ENCODE data around the gene TMEM82.
"Not testable (repeated sequence)": the region's sequence is repeated elsewhere in the genome, so short reads cannot be mapped to it uniquely, and the experiment has no call there.

TMEM82 gene

DNA sequence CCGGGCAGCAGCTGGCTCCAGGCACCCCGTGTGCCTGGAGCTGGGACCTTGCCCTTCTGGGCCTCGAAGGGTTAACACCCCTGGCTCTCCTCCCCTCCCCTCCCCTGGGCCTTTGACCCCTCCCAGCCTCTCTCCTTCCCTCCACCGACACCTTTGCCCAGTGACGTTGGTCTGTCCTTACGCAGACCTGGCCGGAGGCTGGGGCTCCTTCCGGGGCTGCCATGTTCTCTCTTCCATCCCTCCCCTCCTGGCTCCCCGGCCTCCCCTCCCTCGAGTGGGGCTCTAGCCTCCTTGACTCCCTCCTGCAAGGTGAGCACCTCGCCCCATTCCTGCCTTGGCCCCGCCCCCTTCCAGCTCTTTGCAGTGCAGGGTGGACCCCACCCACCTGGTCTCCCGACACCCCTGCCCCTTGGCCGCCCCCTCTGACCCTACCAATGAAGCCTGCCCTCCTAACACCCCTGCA is at the start of gene TMEM82:
TMEM82 (plus strand) TSS at position 161 of the 463 bp plus-strand sequence; CDS start at position 222, 61 bp downstream.
- DNase-seq (ENCODE audit: low read depth, low spot score): no peak

DNA sequence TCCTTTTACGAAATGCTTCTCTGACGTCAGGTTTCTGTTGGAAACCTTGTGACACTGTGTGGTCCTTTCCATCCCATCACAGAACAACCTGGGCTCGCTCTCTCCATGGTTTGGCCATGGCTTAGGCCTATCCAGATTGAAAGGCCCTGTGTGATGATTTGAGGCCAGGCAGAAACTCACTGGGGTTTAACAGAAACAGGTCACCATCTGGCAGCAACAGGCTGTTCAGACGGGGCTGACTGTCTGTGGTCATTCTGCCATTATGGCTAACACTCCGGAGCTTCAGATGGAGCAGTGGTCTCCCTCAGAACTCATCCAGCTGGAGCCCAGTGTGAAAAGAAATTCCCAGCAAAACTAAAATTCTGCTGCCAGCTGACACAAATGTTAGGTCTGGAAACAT is 48.9 kb upstream of the TMEM82 start:
- DNase-seq (ENCODE audit: low read depth, low spot score): no peak

GRCh38 chr1:15696956-15697521 is 45.3 kb upstream of the TMEM82 start:
- DNase-seq (ENCODE audit: low read depth, low spot score): no peak

DNA sequence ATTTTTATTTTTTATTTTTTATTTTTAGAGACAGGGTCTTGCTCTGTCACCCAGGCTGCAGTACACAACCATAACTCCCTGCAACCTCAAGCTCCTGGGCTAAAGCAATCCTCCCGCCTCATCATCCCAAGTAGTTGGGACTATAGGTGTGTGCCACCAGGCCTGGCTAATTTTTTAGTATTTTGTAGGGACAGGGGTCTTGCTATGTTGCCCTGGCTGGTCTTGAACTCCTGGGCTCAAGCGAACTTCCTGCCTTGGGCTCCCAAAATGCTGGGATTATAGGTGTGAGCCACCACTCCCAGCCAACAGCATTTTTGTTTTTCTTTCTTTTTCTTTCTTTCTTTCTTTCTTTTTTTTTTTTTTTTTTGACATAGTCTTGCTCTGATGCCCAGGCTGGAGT is 44.1 kb upstream of the TMEM82 start:
- no peak for DNase-seq (ENCODE audit: low read depth, low spot score)

DNA sequence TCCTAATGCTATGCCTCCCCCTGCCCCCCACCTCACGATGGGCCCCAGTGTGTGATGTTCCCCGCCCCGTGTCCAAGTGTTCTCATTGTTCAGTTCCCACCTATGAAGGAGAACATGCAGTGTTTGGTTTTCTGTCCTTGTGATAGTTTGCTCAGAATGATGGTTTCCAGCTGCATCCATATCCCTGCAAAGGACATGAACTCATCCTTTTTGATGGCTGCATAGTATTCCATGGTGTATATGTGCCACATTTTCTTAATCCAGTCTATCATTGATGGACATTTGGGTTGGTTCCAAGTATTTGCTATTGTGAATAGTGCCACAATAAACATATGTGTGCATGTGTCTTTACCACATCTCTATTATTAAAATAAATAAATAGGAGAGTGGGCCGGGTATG is 43.0 kb upstream of the TMEM82 start:
- not testable (repeated sequence) for DNase-seq (ENCODE audit: low read depth, low spot score)

DNA sequence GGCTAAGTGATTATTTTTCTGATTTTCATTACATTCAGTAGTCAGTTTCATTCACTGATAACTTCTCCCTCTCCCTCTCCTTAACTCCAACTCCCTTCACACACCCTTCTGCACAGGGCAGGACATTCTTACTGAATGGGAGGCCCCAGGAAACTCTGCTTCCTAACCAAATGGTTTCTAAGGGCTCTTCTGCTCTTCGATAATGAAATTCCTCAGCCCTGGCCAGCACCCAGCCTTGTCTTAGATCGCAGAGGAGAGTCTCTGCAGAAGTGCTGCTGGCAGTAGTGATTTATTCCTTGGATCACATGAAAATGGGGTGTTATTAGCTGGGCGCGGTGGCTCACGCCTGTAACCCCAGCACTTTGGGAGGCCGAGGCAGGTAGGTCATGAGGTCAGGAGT is 41.8 kb upstream of the TMEM82 start:
- DNase-seq (ENCODE audit: low read depth, low spot score): no peak

DNA sequence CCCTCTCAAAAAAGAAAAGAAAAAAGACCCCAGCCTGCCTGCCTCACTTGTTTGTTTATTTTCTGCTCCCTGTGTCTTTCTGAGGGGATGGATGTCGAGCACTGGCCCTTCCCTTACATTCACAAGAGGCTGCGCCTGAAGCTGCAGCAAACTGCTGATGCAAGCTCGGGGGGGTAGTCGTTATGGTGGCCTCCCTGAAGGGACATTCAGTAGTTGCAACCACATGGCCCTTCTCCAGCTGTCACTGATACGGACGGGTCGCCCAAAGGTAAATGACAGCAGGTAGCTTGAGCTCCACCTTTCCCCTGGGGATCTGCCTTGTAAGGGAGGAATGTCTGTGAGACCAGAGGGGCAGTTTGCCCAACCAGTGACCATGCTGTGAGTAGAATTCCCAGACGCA is 40.5 kb upstream of the TMEM82 start:
- no peak for DNase-seq (ENCODE audit: low read depth, low spot score)

- no peak for DNase-seq (ENCODE audit: low read depth, low spot score)
Observed at GRCh38 chr1:15702722-15703550, 39.4 kb upstream of the TMEM82 start.

DNA sequence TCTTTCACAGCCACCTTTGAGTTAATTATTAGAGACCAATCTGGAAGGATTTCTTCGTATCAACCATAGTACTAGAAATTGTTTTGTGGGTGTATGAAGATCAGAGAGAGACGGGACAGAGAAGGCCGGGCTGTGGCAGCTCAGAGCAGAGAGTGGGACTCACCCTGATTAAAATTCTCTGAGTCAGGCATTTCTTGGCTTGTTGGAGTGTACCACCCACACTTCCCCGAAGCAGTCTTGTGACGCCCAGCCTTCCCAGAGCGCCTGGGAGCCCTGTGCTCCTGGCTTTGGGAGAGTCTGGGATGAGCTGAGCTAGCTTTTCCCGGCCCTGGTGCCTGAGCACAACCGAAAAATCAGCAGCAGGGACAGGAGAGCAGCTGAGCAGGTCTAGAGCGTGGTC is 38.7 kb upstream of the TMEM82 start:
- DNase-seq (ENCODE audit: low read depth, low spot score): peak; percentile 32

DNA sequence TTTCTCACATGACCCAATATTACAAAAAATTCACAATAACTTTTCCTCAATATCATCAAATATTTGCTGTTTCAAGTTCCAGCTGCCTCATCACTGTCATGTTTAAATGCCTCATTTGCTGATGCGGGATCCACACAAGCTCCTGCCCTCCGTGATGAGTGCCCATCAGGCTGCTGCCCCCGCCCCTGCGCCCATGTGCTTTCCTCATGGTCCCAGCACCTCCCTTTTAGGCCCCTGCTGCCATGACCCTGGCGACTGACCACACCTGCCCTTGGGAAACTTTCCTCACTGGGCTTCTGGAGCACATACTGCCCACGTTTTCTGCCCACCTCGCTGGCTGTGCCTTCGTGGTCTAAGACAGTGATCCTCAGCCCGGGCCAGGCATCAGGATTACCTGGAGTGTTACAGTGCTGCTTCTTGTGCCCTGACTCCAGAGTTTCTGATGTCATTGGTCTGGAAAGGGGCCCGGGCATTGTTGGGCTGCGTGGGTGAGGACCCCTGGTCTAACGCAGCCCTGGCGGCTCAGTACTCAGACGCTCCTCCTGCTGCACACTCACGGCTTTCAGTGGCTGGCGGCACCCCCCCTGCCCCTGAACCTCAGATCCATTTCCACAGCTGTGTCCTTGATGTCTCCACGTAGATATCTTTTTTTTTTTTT is 37.6 kb upstream of the TMEM82 start:
- no peak for DNase-seq (ENCODE audit: low read depth, low spot score)

- DNase-seq (ENCODE audit: low read depth, low spot score): no peak
Observed at GRCh38 chr1:15705184-15705566, 37.1 kb upstream of the TMEM82 start.

GRCh38 chr1:15706751-15707150 is 35.5 kb upstream of the TMEM82 start:
- no peak for DNase-seq (ENCODE audit: low read depth, low spot score)

- DNase-seq (ENCODE audit: low read depth, low spot score): no peak
Observed at GRCh38 chr1:15707239-15707925, 34.9 kb upstream of the TMEM82 start.

DNA sequence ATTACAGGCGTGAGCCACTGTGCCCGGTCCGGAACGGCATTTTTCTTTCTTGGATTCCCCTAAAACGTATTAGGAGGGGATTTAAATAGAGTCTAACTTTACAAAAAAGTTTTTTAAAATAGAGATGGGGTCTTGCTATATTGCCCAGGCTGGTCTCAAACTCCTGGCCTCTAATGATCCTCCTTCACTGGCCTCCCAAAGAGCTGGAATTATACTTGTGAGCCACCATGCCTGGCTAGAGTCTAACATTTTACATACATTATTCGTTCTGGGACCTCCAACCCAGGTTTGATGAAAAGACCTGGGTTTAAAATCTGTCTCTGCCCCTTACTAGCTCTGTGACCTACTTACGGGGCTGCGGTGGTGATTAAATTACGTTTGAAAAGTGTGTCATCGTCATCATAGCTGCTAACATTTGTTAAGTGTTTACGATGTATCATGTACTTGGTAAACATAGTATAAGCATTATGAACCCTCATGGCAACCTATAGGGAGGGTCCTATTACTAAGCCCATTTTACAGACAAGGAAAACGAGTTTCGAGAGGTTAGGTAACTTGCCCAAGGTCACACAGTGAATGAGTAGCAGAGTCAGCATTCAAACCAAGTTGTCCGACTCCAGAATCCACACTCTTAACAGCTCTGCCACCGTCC is 33.7 kb upstream of the TMEM82 start:
- no peak for DNase-seq (ENCODE audit: low read depth, low spot score)

DNA sequence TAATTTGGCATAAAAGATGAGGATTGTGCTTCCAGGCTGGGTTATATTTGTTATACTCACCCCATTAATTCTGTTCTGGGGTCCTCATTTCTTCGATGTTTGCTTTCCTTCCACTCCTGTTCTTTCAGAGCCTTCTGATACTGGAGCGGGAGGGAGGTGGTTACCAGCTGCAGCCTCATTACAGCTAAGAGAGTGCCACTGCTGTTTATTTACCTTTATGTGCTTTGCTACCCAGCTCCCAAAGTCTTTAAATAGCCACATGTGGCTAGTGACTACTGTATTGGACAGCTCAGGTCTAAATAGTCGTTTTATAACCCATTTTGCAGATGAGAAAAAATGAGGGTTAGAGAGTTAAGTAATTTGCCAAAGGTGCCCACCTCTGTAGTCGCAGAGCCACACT is 33.1 kb upstream of the TMEM82 start:
- no peak for DNase-seq (ENCODE audit: low read depth, low spot score)

DNA sequence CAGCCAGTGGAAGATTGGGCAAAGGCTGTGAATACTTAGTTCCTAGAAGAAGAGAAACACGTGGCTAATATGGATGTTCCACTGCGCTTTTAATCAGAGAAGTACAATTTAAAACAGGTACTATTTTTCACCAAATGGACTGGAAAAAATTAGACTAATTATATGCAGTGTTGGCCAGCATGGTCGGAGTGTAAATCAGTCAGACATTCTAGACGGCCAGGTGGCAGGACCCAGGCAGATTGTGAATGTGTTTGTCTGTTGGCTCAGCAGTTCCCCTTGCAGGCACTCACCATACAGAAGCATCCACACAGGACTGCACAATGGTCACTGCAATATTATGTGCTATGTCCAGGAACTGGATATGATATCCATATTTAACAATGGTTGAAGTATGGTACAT is 30.1 kb upstream of the TMEM82 start:
- no peak for DNase-seq (ENCODE audit: low read depth, low spot score)

DNA sequence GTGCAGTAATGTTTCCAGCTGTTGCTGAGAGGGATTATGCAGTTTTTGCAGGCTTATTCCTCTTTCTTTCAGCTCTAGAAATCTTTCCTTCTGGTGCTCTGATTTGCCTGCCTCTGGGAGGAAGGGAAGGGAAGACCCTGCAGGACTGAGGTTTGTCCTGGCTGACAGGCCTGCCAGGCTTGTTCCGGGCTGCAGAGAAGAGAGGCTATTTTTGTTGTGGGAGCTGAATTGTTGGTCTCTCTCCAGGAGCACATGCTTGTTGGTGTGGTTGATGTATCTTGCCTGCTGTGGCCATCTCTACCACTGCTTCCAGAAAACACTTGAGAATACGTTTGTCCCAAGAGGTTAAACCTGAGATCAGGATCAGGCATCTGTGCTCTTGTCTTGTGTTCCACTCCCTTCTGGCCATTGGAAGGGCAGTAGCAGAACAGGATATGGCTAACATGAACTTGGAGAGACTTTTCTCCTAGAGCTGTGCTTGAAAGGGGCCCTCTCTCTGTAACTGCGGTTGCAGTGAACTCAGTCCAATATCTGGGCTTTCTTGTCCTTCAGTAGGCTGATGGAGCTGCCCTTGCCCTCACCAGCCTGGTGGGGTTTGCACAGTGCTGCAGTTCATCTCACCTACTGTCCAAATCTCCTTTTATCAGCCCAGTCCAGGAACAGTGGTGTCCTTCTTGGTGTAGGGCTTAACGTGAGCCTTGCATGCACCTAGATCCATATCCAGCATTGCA is 27.7 kb upstream of the TMEM82 start:
- no peak for DNase-seq (ENCODE audit: low read depth, low spot score)

GRCh38 chr1:15717418-15718125 is 24.7 kb upstream of the TMEM82 start:
- no peak for DNase-seq (ENCODE audit: low read depth, low spot score)

- DNase-seq (ENCODE audit: low read depth, low spot score): no peak
Observed at GRCh38 chr1:15718199-15718601, 24.1 kb upstream of the TMEM82 start.

DNA sequence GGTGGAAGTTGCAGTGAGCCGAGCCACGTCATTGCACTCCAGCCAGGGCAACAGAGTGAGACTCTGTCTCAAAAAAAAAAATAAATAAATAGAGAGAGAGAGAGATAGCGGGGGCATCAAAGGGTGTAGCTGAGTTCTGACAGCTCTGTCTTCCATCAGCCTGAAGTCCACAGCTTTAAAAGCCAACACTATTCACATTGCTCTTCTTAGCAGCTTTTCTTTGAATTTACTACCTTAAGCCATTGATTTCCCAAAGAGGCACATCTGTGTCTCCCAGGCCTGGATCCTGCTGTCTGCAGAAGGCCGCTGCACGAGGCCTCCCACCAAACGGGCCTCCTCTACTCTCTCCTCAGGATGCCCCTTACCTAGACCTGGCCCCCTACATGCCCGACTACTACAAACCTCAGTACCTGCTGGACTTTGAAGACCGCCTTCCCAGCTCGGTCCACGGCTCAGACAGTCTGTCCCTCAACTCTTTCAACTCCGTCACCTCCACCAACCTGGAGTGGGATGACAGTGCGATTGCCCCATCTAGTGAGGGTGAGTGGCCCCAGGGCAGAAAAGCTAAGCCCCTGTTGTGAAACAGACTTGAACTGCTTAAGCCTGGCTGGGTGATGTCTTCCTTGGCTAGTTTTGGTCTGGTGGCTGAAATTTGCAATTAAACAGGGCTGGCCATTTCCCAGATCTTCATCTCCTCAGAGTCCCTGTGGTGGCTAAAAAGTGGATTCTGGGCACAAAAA is 22.7 kb upstream of the TMEM82 start:
- DNase-seq (ENCODE audit: low read depth, low spot score): no peak

Measured in brain pericyte (primary cell).